Prostate gland (tissue), 2 donors: Measurements from ENCODE around the gene KNL1.

ENCODE experiments used
- CTCF ChIP-seq, 4 experiments: fragments of 200-600 bp in 2 of 4; fragments of 450-650 bp in 2 of 4; sonication (generic) in 2 of 4; IDR thresholded peaks; 1 replicate in 3 of 4; 2 replicates in 1 of 4; pipeline ENCODE4 v1.5.1; 2016 to 2019; ENCODE audit warnings: antibody characterized with exemption in 4 of 4, mild to moderate bottlenecking in 2 of 4, moderate library complexity in 2 of 4
- POLR2A ChIP-seq: fragments of 450-650 bp; IDR thresholded peaks from one replicate; pipeline ENCODE4 v1.6.1; 2016; ENCODE audit warnings: antibody characterized with exemption, mild to moderate bottlenecking

GRCh38 chr15:40660686-40661085 is 66.6 kb downstream of the KNL1 start:
- TF ChIP-seq POLR2A = no peak
- TF ChIP-seq CTCF (IDR thresholded peaks at IDR 0.05) = no peak
